ENCODE results near the gene ITM2B. TPM values are rescaled to one million over a fixed set of nuclear protein-coding genes. Genes with fewer than 3 reads are reported as not detected.

The ITM2B gene
- total RNA-seq, 4 donors from 2014 or later, result 476 to 770 (median 612) TPM

DNA sequence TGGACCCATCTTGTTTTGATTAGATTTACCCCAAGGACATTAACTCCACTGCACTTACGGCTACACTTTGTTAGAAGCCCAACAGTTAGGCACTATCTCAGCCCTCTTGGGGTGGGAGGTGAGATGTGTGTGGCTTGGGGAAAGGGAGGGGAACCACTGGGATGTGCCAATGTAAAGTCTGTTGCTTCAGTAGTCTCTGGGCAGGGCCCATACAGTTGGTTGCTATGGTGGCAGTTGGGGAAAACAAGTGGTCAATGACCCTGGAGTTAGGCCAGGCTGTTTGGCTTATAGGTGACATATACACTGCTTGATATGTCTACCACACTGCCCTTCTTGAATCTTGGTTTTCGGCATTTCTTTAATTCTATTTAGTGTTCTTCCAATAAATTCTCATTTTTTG is 61.6 kb downstream of the ITM2B start:
- H3K27ac ChIP-seq, result no peak overlapping the region
- 88 to 89% methylated on average over 2 of the region's 2 CpGs for WGBS, 2 donors
- TF ChIP-seq, protein P1, sequence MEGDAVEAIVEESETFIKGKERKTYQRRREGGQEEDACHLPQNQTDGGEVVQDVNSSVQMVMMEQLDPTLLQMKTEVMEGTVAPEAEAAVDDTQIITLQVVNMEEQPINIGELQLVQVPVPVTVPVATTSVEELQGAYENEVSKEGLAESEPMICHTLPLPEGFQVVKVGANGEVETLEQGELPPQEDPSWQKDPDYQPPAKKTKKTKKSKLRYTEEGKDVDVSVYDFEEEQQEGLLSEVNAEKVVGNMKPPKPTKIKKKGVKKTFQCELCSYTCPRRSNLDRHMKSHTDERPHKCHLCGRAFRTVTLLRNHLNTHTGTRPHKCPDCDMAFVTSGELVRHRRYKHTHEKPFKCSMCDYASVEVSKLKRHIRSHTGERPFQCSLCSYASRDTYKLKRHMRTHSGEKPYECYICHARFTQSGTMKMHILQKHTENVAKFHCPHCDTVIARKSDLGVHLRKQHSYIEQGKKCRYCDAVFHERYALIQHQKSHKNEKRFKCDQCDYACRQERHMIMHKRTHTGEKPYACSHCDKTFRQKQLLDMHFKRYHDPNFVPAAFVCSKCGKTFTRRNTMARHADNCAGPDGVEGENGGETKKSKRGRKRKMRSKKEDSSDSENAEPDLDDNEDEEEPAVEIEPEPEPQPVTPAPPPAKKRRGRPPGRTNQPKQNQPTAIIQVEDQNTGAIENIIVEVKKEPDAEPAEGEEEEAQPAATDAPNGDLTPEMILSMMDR (IDR thresholded peaks at IDR 0.05), result no peak
- no peak for TF ChIP-seq EP300 (IDR thresholded peaks at IDR 0.05)
- TF ChIP-seq POLR2A (IDR thresholded peaks at IDR 0.05), result no peak

DNA sequence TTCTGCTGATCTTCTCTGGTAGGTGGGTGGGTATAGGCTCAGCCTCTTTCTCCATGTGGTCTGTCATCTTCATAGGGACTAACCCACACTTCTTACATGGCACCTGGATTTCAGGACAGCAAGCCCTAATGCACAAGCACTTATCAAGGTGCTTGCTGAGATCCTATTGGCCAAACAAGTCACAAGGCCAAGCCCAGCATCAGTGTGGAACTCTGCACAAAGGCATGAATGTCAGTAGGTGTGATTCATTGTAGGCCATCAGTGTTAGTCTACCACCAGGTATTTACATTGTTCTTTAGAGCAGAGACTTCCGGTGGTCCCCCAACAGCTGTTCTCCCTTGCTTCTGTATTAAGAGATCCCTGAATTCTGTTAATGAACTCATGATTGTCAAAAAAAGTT is 62.3 kb downstream of the ITM2B start:
- peaks cover 0 to 4% (median 0%) of the 10 kb centered on the region in 4 donors for H3K4me1 ChIP-seq
- DNase-seq (ENCODE audit: low spot score in 2 of 2), result no peak
- no peaks in the 10 kb centered on the region for H3K9me3 ChIP-seq
- no peaks in the 10 kb centered on the region for H3K36me3 ChIP-seq
- TF ChIP-seq POLR2A (IDR thresholded peaks at IDR 0.05), result no peak
- TF ChIP-seq, protein P1 (IDR thresholded peaks at IDR 0.05), result no peak
- no peak for TF ChIP-seq EP300 (IDR thresholded peaks at IDR 0.05)
- H3K4me3 ChIP-seq, result no peak overlapping the region
- 94 to 95% methylated on average over 1 of the region's 1 CpG for WGBS, 2 donors
- no peak overlapping the region for H3K27ac ChIP-seq
- no peaks in the 10 kb centered on the region for H3K27me3 ChIP-seq

More for the DNA sequence above, 61.6 kb downstream of the ITM2B start:
- no peak overlapping the region for H3K4me3 ChIP-seq
- H3K9me3 ChIP-seq, result no peaks in the 10 kb centered on the region
- no peak for DNase-seq (ENCODE audit: low spot score in 2 of 2)
- H3K27me3 ChIP-seq, result no peaks in the 10 kb centered on the region
- no peaks in the 10 kb centered on the region for H3K36me3 ChIP-seq
- peaks cover 0 to 4% (median 0%) of the 10 kb centered on the region in 4 donors for H3K4me1 ChIP-seq

DNA sequence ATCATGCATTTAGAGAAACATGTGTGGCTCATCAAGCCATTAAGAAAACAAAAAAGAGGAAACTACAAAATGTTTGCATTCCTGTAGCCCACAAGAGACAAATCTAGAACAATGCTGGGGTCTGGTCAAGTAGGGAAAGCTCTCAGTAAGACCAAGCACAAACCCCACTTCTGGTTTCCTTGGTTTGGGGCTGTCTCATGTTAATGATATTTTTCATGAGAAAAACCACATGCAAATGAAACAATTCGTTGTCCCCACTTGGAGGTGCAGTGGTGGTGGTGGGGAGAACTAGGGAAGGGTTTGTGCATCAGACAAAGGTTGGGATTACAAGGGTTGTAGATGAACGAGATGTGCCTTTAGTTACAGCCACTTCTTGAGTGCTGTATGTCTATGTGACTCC is 63.5 kb downstream of the ITM2B start:
- Histone ChIP-seq H3K27me3 (no peaks in the 10 kb centered on the region), H3K4me3 (no peak overlapping the region), H3K4me1 (peaks cover 0 to 4% (median 0%) of the 10 kb centered on the region in 4 donors), H3K36me3 (no peaks in the 10 kb centered on the region), H3K9me3 (no peaks in the 10 kb centered on the region), H3K27ac (no peak overlapping the region)
- 59 to 75% methylated on average over 2 of the region's 2 CpGs for WGBS, 2 donors
- DNase-seq (ENCODE audit: low spot score in 2 of 2), result no peak
- TF ChIP-seq EP300 (IDR thresholded peaks at IDR 0.05) (no peak), POLR2A (IDR thresholded peaks at IDR 0.05) (no peak)
- TF ChIP-seq, protein P1 (IDR thresholded peaks at IDR 0.05), result no peak

DNA sequence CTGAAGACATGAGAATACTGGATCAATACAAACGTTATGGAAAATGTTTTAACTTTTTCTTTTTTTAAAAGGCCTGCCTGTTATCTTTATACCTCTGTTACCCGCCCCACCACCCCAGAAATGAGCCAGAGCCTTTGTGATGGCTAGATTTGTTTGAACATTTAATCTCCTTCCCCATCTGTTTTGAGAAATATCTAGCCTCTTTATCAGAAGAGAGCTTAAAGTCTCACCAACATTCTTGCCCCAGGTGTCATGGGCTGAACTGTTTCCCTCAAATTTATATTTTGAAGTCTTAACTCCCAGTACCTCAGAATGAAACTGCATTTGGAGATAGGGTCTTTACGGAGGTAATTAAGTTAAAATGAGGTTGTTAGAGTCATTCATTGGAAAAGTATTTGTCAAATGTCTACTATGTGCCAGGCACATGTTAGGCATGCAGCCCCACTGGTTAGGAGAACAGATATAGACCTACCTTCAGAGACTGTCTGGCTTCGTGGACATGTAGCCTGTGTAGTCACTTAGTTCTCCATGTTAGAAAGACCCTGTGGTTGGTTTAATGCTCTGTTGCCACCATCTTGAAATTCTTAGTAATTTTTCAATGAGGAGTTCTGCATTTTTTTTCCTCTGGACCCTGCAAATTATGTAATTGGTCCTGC is 64.3 kb downstream of the ITM2B start:
- H3K9me3 ChIP-seq, result no peaks in the 10 kb centered on the region
- H3K4me1 ChIP-seq, result peaks cover 0 to 3% (median 0%) of the 10 kb centered on the region in 4 donors
- H3K27me3 ChIP-seq, result no peaks in the 10 kb centered on the region
- no peaks in the 10 kb centered on the region for H3K36me3 ChIP-seq
- 78 to 79% methylated on average over 4 of the region's 4 CpGs for WGBS, 2 donors
- no peak overlapping the region for H3K27ac ChIP-seq
- DNase-seq (ENCODE audit: low spot score in 2 of 2), result no peak
- TF ChIP-seq EP300 (IDR thresholded peaks at IDR 0.05) (no peak), POLR2A (IDR thresholded peaks at IDR 0.05) (no peak)
- TF ChIP-seq, protein P1 (IDR thresholded peaks at IDR 0.05), result no peak
- no peak overlapping the region for H3K4me3 ChIP-seq

DNA sequence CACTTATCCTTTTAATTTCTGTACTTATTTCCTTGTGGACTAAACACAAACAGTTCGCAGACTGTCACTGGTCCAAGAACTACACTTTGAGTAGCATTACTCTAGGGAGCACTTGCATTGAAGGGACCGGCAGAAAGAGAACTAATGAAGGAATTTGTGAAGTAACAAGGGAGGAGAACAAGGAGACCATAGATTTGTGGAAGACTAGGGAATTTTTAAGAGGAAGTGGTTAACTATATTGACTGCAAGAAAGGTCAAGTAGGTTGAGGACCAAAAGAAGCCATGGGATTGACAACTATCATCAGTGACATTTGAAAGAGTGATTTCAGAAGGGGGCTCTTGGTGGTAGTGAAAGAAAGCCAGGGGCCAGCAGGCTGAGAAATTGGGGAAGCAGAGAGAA is 66.6 kb downstream of the ITM2B start:
- TF ChIP-seq EP300 (IDR thresholded peaks at IDR 0.05) (no peak), POLR2A (IDR thresholded peaks at IDR 0.05) (no peak)
- TF ChIP-seq, protein P1 (IDR thresholded peaks at IDR 0.05), result no peak
- WGBS, 2 donors, result 51 to 56% methylated on average over 2 of the region's 2 CpGs

More for the DNA sequence above, 66.6 kb downstream of the ITM2B start:
- DNase-seq (ENCODE audit: low spot score in 2 of 2), result no peak
- peaks cover 0 to 7% (median 0%) of the 10 kb centered on the region in 4 donors for H3K4me1 ChIP-seq
- no peak overlapping the region for H3K4me3 ChIP-seq
- no peak overlapping the region for H3K27ac ChIP-seq
- no peaks in the 10 kb centered on the region for H3K27me3 ChIP-seq
- no peaks in the 10 kb centered on the region for H3K9me3 ChIP-seq
- H3K36me3 ChIP-seq, result no peaks in the 10 kb centered on the region

Measured in tibial nerve (tissue), 4 donors.